OCI-LY1 (cell line): ENCODE results near the gene CYTH4.

ENCODE experiments used
- H2AFZ ChIP-seq: fragments of 200-600 bp; sonication (generic), shearing (Covaris generic); 2 replicates; pipeline ENCODE4 v1.6.0; 2014; ENCODE audit warnings: antibody characterized with exemption, mild to moderate bottlenecking, low read length
- H3F3A ChIP-seq: fragments of 200-600 bp; sonication (generic), shearing (Covaris generic); 2 replicates; pipeline ENCODE4 v1.6.0; 2014; ENCODE audit warnings: mild to moderate bottlenecking, antibody characterized with exemption, low read length, moderate library complexity; ENCODE audit not compliant: insufficient read depth
- H3K27ac ChIP-seq: fragments of 200-600 bp; sonication (generic); 2 replicates; pipeline ENCODE4 v1.5.1; 2014; ENCODE audit warnings: low read length, mixed run types, mild to moderate bottlenecking, low read depth; ENCODE audit not compliant: poor library complexity, severe bottlenecking
- H3K27me3 ChIP-seq: fragments of 200-600 bp; sonication (generic); 2 replicates; pipeline ENCODE4 v1.6.0; 2014; ENCODE audit warnings: antibody characterized with exemption, mild to moderate bottlenecking, low read length, moderate library complexity; ENCODE audit not compliant: insufficient read depth
- H3K36me3 ChIP-seq: fragments of 200-600 bp; sonication (generic); 2 replicates; pipeline ENCODE4 v1.6.1; 2014; ENCODE audit warnings: mild to moderate bottlenecking, antibody characterized with exemption, low read length, moderate library complexity, mixed read lengths; ENCODE audit not compliant: insufficient read depth
- H3K4me1 ChIP-seq: fragments of 200-600 bp; sonication (generic); 2 replicates; pipeline ENCODE4 v1.5.1; 2014; ENCODE audit warnings: mild to moderate bottlenecking, low read length, moderate library complexity; ENCODE audit not compliant: insufficient read depth, severe bottlenecking
- H3K4me2 ChIP-seq: fragments of 200-600 bp; sonication (generic), shearing (Covaris generic); 2 replicates; pipeline ENCODE4 v1.6.1; 2014; ENCODE audit warnings: low read length
- H3K4me3 ChIP-seq: fragments of 200-600 bp; sonication (generic); 2 replicates; pipeline ENCODE4 v1.5.1; 2014; ENCODE audit warnings: low read length, low read depth, mild to moderate bottlenecking, mixed read lengths; ENCODE audit not compliant: poor library complexity, severe bottlenecking
- H3K79me2 ChIP-seq: fragments of 200-600 bp; shearing (Covaris generic); 2 replicates; pipeline ENCODE4 v1.6.1; 2016; ENCODE audit warnings: mixed run types, low read length, mixed read lengths; ENCODE audit not compliant: insufficient read depth
- H3K9ac ChIP-seq: fragments of 200-600 bp; sonication (generic), shearing (Covaris generic); 2 replicates; pipeline ENCODE4 v1.6.1; 2014; ENCODE audit warnings: mild to moderate bottlenecking, low read length, mixed read lengths
- H3K9me2 ChIP-seq: fragments of 200-600 bp; sonication (generic), shearing (Covaris generic); 2 replicates; pipeline ENCODE4 v1.6.1; 2014; ENCODE audit warnings: low read depth, mild to moderate bottlenecking, low read length, mixed read lengths
- H3K9me3 ChIP-seq: fragments of 200-600 bp; shearing (Covaris generic); 2 replicates; pipeline ENCODE4 v1.6.1; 2014; ENCODE audit warnings: low read length, mixed read lengths
- H4K20me1 ChIP-seq: fragments of 200-600 bp; sonication (generic), shearing (Covaris generic); 2 replicates; pipeline ENCODE4 v1.6.0; 2016; ENCODE audit warnings: mild to moderate bottlenecking, low read length; ENCODE audit not compliant: insufficient read depth
- CTCF ChIP-seq: fragments of 200-600 bp; sonication (generic), shearing (Covaris generic); IDR thresholded peaks from 2 replicates; pipeline ENCODE4 v1.5.1; 2017; ENCODE audit warnings: mild to moderate bottlenecking, antibody characterized with exemption, low read length, moderate library complexity, mixed read lengths
- EZH2 ChIP-seq: fragments of 200-600 bp; sonication (generic), shearing (Covaris generic); IDR thresholded peaks from 2 replicates; pipeline ENCODE4 v1.8.0; 2017; ENCODE audit warnings: borderline replicate concordance, mixed run types, mild to moderate bottlenecking, antibody characterized with exemption, low read length, moderate library complexity, mixed read lengths

CYTH4 gene

DNA sequence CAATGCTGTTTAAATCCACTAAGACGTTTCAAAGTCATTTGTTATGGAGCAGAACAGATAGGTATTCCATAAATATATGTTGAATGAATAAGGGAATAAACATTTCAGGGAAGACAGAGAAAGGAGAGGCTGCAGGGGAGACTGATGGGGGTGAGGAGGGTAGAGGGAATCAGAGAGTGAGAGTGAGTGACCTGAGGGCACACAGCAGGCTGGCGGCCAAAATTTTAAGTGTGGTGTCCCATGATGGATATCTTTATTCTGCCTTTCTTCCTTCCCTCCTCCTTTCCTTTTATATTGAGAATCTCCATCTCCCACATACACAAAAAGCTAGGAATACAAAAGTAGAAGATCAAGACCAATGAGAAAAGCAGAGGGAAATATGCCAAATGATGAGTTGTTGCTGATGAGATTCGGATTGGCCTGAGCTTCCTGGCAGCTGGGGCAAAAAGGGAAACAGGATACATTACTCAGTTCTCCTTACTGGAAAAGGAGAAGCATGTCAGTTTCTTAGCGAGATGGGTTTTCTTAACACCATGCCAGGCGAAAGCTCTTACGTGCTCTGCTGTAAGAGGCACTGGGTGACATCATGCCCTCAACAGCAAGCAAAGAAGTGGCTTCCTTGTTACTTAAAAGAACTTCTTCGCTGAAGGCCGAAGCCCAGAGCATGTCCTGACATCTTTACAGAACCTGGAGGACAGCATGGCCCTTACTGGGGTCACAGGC, 11.2 kb upstream of the CYTH4 start:
- no peak overlapping the region for H2AFZ ChIP-seq
- H3K9ac ChIP-seq: no peak overlapping the region
- no peaks in the 10 kb centered on the region for H3K79me2 ChIP-seq
- H3K4me1 ChIP-seq: peaks cover 19% of the 10 kb centered on the region
- no peak overlapping the region for H3K4me2 ChIP-seq
- no peak overlapping the region for H3K27ac ChIP-seq
- no peaks in the 10 kb centered on the region for H3K36me3 ChIP-seq
- H3K27me3 ChIP-seq: peaks cover 6% of the 10 kb centered on the region; the same call in 1 of the 2 replicates
- no peaks in the 10 kb centered on the region for H3K9me2 ChIP-seq
- H3K9me3 ChIP-seq: no peaks in the 10 kb centered on the region
- H4K20me1 ChIP-seq: no peaks in the 10 kb centered on the region
- H3K4me3 ChIP-seq: no peak overlapping the region
- TF ChIP-seq EZH2: no peak
- TF ChIP-seq CTCF: no peak
- no peaks in the 10 kb centered on the region for H3F3A ChIP-seq

DNA sequence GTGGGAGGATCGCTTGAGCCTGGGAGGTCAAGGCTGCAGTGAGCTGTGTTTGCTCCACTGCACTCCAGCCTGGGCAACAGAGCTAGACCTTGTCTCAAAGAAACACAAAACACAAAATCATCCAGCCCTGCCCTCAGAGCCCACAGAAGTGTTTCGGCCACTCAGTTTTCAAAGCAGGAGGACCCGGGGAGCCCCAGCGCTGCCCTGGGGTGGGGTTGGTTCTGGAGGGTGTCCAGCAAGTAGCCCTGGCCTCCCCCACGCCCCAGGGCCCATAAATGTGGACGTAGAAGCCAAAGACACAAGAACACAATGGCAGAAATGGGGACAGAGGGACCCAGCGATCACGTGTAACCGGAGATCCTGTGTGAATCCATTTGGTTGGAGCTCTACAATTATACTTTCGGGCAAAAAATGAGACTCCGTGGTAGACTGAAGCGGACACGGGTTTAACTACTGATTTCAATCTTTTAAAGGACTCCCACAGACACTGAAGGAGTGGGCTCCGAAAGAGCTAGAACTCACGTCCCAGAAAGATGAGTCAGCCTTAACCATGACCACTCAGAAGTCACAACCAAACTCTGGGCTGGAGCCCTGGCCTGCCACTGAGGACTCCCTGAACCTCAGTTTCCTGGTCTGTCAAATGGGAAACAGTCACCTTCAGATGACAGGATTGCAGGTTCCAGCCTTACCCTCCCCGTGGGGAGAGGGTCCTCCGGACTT, 9.0 kb upstream of the CYTH4 start:
- Histone ChIP-seq H3K27me3 (peaks cover 6% of the 10 kb centered on the region; the same call in 1 of the 2 replicates), H3K4me1 (peaks cover 8% of the 10 kb centered on the region), H4K20me1 (no peaks in the 10 kb centered on the region), H3F3A (no peaks in the 10 kb centered on the region), H2AFZ (no peak overlapping the region), H3K4me3 (no peak overlapping the region), H3K9me3 (no peaks in the 10 kb centered on the region), H3K9me2 (no peaks in the 10 kb centered on the region), H3K27ac (no peak overlapping the region), H3K36me3 (no peaks in the 10 kb centered on the region), H3K79me2 (no peaks in the 10 kb centered on the region), H3K4me2 (no peak overlapping the region), H3K9ac (no peak overlapping the region)
- TF ChIP-seq CTCF: no peak
- TF ChIP-seq EZH2: no peak

DNA sequence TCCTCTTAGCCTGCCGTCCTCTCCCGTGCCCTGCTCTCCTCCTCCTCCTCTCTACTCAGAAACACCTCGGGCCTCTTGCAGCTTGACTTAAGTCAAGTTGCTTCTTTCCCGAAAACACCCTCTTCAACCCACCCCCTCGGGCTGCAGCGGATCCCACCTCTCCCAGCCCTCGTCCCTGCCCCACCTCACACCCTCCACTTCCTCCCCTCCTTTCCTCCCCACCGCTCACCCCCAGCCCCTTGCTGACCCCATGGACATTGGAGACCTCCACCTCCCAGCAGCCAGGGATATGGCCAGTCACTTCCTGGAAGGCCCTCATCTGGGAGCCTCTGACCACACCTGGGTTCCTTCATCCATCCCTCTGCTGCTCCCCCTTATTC, 8.5 kb upstream of the CYTH4 start:
- Histone ChIP-seq H3K4me2 (no peak overlapping the region), H3K4me3 (no peak overlapping the region), H3F3A (no peaks in the 10 kb centered on the region), H3K27ac (no peak overlapping the region), H3K9me2 (no peaks in the 10 kb centered on the region), H3K79me2 (no peaks in the 10 kb centered on the region), H3K4me1 (peaks cover 8% of the 10 kb centered on the region), H3K36me3 (no peaks in the 10 kb centered on the region), H3K9me3 (no peaks in the 10 kb centered on the region), H3K27me3 (peaks cover 8% of the 10 kb centered on the region; the same call in 1 of the 2 replicates), H2AFZ (no peak overlapping the region), H3K9ac (no peak overlapping the region), H4K20me1 (no peaks in the 10 kb centered on the region)
- no peak for TF ChIP-seq EZH2
- TF ChIP-seq CTCF: no peak
